ENCODE data around the gene TPD52L1.

TPD52L1 gene

GRCh38 chr6:125310994-125311649 lies 157.5 kb downstream of the TPD52L1 start:
- peak; percentile 91 for ATAC-seq
- TF ChIP-seq ZNF565 (CRISPR knock-in tag; conservative IDR thresholded peaks at IDR 0.05; ENCODE audit: low read depth) (no peak), ISL1 (CRISPR knock-in tag; IDR thresholded peaks at IDR 0.05) (no peak), ZFP30 (CRISPR knock-in tag; IDR thresholded peaks at IDR 0.05) (no peak), ARNTL (CRISPR knock-in tag; IDR thresholded peaks at IDR 0.05; ENCODE audit: borderline replicate concordance, low read depth) (no peak), TOX (CRISPR knock-in tag; IDR thresholded peaks at IDR 0.05; ENCODE audit: borderline replicate concordance) (no peak), ZC3H10 (CRISPR knock-in tag; IDR thresholded peaks at IDR 0.05) (no peak), PPARA (CRISPR knock-in tag; IDR thresholded peaks at IDR 0.05; ENCODE audit: borderline replicate concordance) (no peak), CSDC2 (CRISPR knock-in tag; IDR thresholded peaks at IDR 0.05) (no peak), CREB5 (CRISPR knock-in tag; IDR thresholded peaks at IDR 0.05; ENCODE audit: low read depth) (no peak), ESRRG (CRISPR knock-in tag; IDR thresholded peaks at IDR 0.05) (no peak), ZFP3 (CRISPR knock-in tag; IDR thresholded peaks at IDR 0.05) (no peak), OSR1 (CRISPR knock-in tag; IDR thresholded peaks at IDR 0.05) (no peak), PATZ1 (CRISPR knock-in tag; IDR thresholded peaks at IDR 0.05; ENCODE audit: borderline replicate concordance) (no peak), BACH2 (CRISPR knock-in tag; IDR thresholded peaks at IDR 0.05; ENCODE audit: borderline replicate concordance) (no peak), TCF4 (CRISPR knock-in tag; IDR thresholded peaks at IDR 0.05; ENCODE audit: borderline replicate concordance) (no peak), TSHZ2 (CRISPR knock-in tag; IDR thresholded peaks at IDR 0.05) (no peak), SNAI2 (CRISPR knock-in tag; IDR thresholded peaks at IDR 0.05) (no peak), GLIS3 (CRISPR knock-in tag; IDR thresholded peaks at IDR 0.05) (no peak)

- no peak for ATAC-seq
- TF ChIP-seq TOX (CRISPR knock-in tag; IDR thresholded peaks at IDR 0.05; ENCODE audit: borderline replicate concordance) (no peak), CREB5 (CRISPR knock-in tag; IDR thresholded peaks at IDR 0.05; ENCODE audit: low read depth) (no peak), ZNF565 (CRISPR knock-in tag; conservative IDR thresholded peaks at IDR 0.05; ENCODE audit: low read depth) (no peak), BACH2 (CRISPR knock-in tag; IDR thresholded peaks at IDR 0.05; ENCODE audit: borderline replicate concordance) (no peak), GLIS3 (CRISPR knock-in tag; IDR thresholded peaks at IDR 0.05) (no peak), OSR1 (CRISPR knock-in tag; IDR thresholded peaks at IDR 0.05) (no peak)
Measured at GRCh38 chr6:125312478-125312877, 158.9 kb downstream of the TPD52L1 start.

- no peak for ATAC-seq
- no peak for TF ChIP-seq OSR1 (CRISPR knock-in tag; IDR thresholded peaks at IDR 0.05)
- TF ChIP-seq PATZ1 (CRISPR knock-in tag; IDR thresholded peaks at IDR 0.05; ENCODE audit: borderline replicate concordance) = no peak
- TF ChIP-seq PPARA (CRISPR knock-in tag; IDR thresholded peaks at IDR 0.05; ENCODE audit: borderline replicate concordance) = no peak
- no peak for TF ChIP-seq POU6F1 (CRISPR knock-in tag; IDR thresholded peaks at IDR 0.05; ENCODE audit: borderline replicate concordance, low read depth)
- no peak for TF ChIP-seq ISL1 (CRISPR knock-in tag; IDR thresholded peaks at IDR 0.05)
- TF ChIP-seq TOX (CRISPR knock-in tag; IDR thresholded peaks at IDR 0.05; ENCODE audit: borderline replicate concordance) = no peak
- no peak for TF ChIP-seq ZFP30 (CRISPR knock-in tag; IDR thresholded peaks at IDR 0.05)
- no peak for TF ChIP-seq RARB (CRISPR knock-in tag; IDR thresholded peaks at IDR 0.05)
- no peak for TF ChIP-seq ZFP3 (CRISPR knock-in tag; IDR thresholded peaks at IDR 0.05)
Measured at GRCh38 chr6:125312950-125313349, 159.4 kb downstream of the TPD52L1 start.

Measured in SK-N-SH treated with all-trans-retinoic acid at 6 μM for 48 hours (cell line).